ENCODE measurements around the gene TARBP1. TPM values are rescaled to one million over a fixed set of nuclear protein-coding genes. Genes with fewer than 3 reads are reported as not detected.

TARBP1 gene
- total and polyA plus RNA-seq, 2 of the 4 experiments (the other 2 are of a cell fraction) = 10.6 to 17.7 TPM

DNA sequence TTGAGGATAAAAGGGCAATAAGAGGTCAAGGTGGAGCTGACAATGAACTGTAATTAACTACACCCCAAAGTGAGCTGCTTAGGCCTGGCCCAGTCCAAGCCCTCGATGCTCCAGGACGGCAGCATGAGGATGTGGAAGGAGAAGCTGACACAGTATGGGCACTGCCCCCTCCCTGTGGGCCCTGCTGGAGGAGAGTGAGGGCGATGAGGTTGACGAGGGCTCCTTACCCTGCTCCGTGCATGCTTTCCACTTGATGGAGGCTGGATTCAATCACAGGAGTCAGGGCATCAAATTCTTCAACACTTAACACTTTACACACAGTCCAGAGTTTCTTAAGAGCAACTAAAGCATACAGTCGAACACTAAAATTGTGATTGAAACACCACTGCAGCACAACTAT, 73.3 kb downstream of the TARBP1 start:
- Histone ChIP-seq H3K9ac (ENCODE audit: low read depth, low read length) (no peak overlapping the region), H3K18ac (ENCODE audit: low read depth, low read length) (no peak overlapping the region), H3K4ac (ENCODE audit: low read depth, low read length) (no peak overlapping the region), H2AK5ac (ENCODE audit: low read depth, low read length) (no peak overlapping the region), H3K56ac (ENCODE audit: extremely low read depth, insufficient read depth, low read length) (no peak overlapping the region), H2BK5ac (ENCODE audit: low read depth, low read length, poor library complexity, severe bottlenecking) (no peak overlapping the region), H3K79me1 (ENCODE audit: low read depth in 1 of 2, low read length in 2 of 2) (no peaks in the 10 kb centered on the region), H3K27me3 (ENCODE audit: control insufficient read depth, insufficient read depth, low read length) (no peaks in the 10 kb centered on the region), H4K5ac (ENCODE audit: low read depth, low read length) (no peak overlapping the region), H3K9me1 (ENCODE audit: insufficient read depth, low read length) (peaks cover 3% of the 10 kb centered on the region; the same call in 1 of the 2 replicates), H2AK9ac (replicated peaks; ENCODE audit: low read depth, low read length, poor library complexity) (no peak overlapping the region), H3K9me3 (ENCODE audit: control insufficient read depth, insufficient read depth, low read length) (no peaks in the 10 kb centered on the region), H3K23ac (ENCODE audit: low read depth, low read length) (no peak overlapping the region), H2BK15ac (ENCODE audit: low read depth, low read length) (no peak overlapping the region), H2AFZ (replicated peaks; ENCODE audit: low read length, poor library complexity) (no peak overlapping the region), H2BK20ac (ENCODE audit: low read depth, low read length) (no peak overlapping the region), H3K27ac (ENCODE audit: insufficient read depth, low read length) (no peak overlapping the region), H4K91ac (ENCODE audit: insufficient read depth, low read depth, low read length) (no peak overlapping the region), H4K8ac (ENCODE audit: low read depth in 2 of 2, low read length in 2 of 2) (no peak overlapping the region), H4K20me1 (ENCODE audit: insufficient read depth, low read length) (no peaks in the 10 kb centered on the region), H3K4me3 (ENCODE audit: insufficient read depth, low read depth, low read length) (no peak overlapping the region), H3K4me2 (ENCODE audit: low read depth, low read length) (no peak overlapping the region), H3K36me3 (ENCODE audit: control insufficient read depth, insufficient read depth, low read length) (no peaks in the 10 kb centered on the region), H2BK120ac (ENCODE audit: low read depth, low read length) (no peak overlapping the region), H3K4me1 (ENCODE audit: control insufficient read depth, insufficient read depth, low read length) (peaks cover 2% of the 10 kb centered on the region; the same call in 1 of the 2 replicates), H3K14ac (replicated peaks; ENCODE audit: low read depth, low read length) (no peak overlapping the region)
- no peak for DNase-seq
- no peak for ATAC-seq (ENCODE audit: low read depth)
- ChIA-PET CTCF (no interaction called here), POLR2A (ENCODE audit: unreplicated experiment) (no interaction called here)
- intact Hi-C loops (cut with micrococcal nuclease) = no loop called here
- dilution Hi-C loops (cut with HindIII; ENCODE audit: low sequenced_read_pairs, unreplicated experiment) = no loop called here
- no peak for TF ChIP-seq MAFK (IDR thresholded peaks at IDR 0.05; ENCODE audit: low read depth, low read length)
- TF ChIP-seq MXI1 (IDR thresholded peaks at IDR 0.05; ENCODE audit: borderline replicate concordance, low read depth, low read length) = no peak
- TF ChIP-seq RCOR1 (IDR thresholded peaks at IDR 0.05; ENCODE audit: insufficient replicate concordance, low read length) = no peak
- TF ChIP-seq NFE2L2 (IDR thresholded peaks at IDR 0.05; ENCODE audit: low read depth, low read length) = no peak
- no peak for TF ChIP-seq ELK1 (IDR thresholded peaks at IDR 0.05; ENCODE audit: borderline replicate concordance, low read depth, low read length)
- no peak for TF ChIP-seq CHD1 (IDR thresholded peaks at IDR 0.05; ENCODE audit: low read depth, low read length)
- TF ChIP-seq POLR2A (IDR thresholded peaks at IDR 0.05; ENCODE audit: low read depth, low read length) = no peak
- no peak for TF ChIP-seq RAD21 (IDR thresholded peaks at IDR 0.05; ENCODE audit: low read length)
- TF ChIP-seq RFX5 (IDR thresholded peaks at IDR 0.05; ENCODE audit: low read depth, low read length) = no peak
- TF ChIP-seq MAZ (IDR thresholded peaks at IDR 0.05; ENCODE audit: borderline replicate concordance, low read depth, low read length) = no peak
- 17% methylated on average over 1 of the region's 6 CpGs; no CpG with 5 or more reads in 1 of the 2 experiments for WGBS, 2 experiments (ENCODE audit: extremely low coverage in 2 of 2, insufficient read length in 1 of 2)
- in situ Hi-C loops (cut with MboI; ENCODE audit: low sequenced_read_pairs) = no loop called here
- BruUV-seq (replicated peaks) = no TSS peak

Measured in IMR-90 (cell line).